ENCODE measurements around the gene CD164L2.

The CD164L2 gene

DNA sequence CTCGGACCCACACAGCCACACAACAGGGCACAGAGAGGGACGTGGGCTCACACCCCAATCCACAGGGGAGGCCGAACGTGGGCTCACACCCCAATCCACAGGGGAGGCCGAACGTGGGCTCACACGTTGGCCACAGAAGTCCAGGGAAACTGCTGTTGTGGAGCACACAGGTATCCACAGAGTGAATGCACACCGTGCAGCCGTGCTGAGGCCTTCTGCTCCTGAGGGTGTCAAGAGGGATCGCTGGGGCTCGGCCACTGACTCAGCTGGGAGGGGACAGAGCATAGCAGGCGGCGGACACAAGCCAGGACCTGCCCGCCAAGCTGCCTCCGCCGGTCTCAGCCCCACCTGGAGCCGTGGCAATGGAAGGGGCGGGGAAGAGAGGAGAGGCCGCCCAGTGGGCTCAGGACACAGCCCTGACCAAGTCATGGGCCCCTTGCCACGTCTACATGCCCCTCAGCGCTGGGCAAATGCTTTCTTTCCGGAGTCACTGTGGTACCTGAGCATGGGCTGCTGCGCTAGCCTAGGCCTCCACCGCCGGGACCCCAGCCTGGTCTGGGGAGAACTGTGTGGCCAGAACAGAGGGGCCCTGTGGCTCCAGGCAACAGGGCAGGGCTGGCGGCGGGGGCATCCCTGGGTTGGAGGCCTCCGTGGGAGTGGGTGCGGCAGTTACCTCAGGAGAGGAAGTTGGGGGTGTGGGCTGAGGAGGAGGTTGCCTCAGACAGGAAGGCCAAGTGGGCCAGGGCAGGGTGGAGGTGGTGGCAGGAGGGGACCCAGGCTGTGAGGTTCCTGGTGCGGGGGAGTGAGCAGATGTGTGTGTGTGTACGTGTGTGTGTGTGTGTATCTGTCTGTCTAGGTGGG, 40.1 kb downstream of the CD164L2 start:
- DNase-seq = no peak

DNA sequence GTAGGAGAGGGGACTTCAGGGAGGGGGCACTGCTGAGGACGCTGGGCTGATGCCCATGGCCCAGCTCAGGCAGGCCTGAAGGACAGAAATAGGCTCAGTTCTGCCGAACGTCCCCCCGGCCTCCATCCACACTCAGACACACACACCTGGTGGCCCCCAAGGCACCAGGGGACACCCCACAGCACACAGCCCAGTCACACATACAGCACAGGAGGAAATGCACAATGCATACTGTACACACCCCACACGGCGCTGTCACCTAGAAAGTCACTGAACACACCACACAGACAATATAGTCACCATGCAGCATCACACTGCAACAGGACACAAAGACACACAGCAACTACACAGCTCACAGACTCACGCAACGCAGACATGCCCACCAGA, 40.7 kb downstream of the CD164L2 start:
- no peak for DNase-seq

- DNase-seq = no peak
Measured at GRCh38 chr1:27341525-27342252, 41.4 kb downstream of the CD164L2 start, which contains the start of gene SYTL1. Gene SYTL1, plus strand, starts transcription at chr1:27342022. Its CDS starts 3,313 bp downstream, at chr1:27345335.

- no peak for DNase-seq
Measured at GRCh38 chr1:27339213-27339612, 43.9 kb downstream of the CD164L2 start.

- DNase-seq = no peak
Measured at GRCh38 chr1:27338751-27339150, 44.4 kb downstream of the CD164L2 start.

- DNase-seq = no peak
Measured at GRCh38 chr1:27336756-27337155, 46.4 kb downstream of the CD164L2 start.

DNA sequence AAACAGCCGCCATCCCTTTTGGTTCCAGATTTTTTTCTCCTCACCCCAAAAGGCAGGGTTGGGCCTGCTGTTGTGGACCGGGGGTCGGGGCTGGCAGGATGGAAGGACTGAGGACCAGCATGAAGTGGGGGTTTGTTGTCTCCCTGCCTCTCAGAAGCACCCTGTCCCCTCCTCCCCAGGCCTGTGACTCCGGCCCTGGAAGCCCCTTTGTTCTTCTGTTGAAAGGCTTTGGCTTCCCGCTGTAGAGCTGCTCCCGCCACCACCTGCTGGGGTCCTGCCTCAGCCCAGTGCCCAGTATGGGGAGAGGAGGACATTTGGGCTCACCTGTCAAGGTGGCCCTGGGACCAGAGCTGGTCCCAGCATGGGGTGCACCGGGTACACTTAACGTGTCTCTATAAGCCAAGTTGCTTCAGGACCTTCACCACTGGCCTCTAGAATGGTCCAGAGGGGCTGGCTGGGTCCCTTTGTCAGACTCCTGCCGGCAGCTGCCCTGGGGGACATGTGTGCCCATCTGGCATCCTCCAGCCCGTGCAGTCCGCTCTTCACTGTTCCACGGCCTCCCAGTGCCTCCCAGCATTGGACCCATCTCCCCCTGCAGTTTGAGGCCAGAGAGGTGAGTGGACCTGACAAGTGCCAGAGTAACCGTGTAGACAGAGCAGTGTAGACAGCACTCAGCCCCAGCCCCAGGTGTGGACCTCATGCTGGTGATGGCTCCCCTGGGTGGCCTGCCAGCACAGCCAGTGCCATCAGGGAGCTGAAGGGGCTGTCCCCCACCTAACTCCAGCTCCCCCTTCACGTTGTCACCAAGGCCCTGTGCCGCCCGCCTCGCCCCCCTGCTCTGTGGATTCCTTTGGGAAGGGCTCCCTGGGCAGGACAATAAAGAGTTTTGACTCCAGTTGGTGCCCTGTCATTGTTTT, 47.4 kb downstream of the CD164L2 start:
- DNase-seq = no peak

- no peak for DNase-seq
Measured at GRCh38 chr1:27333717-27334279, 49.3 kb downstream of the CD164L2 start.

- no peak for DNase-seq
Measured at GRCh38 chr1:27332536-27333281, 50.4 kb downstream of the CD164L2 start.

- no peak for DNase-seq
Measured at GRCh38 chr1:27331922-27332321, 51.2 kb downstream of the CD164L2 start.

- no peak for DNase-seq
Measured at GRCh38 chr1:27331426-27331825, 51.7 kb downstream of the CD164L2 start.

DNA sequence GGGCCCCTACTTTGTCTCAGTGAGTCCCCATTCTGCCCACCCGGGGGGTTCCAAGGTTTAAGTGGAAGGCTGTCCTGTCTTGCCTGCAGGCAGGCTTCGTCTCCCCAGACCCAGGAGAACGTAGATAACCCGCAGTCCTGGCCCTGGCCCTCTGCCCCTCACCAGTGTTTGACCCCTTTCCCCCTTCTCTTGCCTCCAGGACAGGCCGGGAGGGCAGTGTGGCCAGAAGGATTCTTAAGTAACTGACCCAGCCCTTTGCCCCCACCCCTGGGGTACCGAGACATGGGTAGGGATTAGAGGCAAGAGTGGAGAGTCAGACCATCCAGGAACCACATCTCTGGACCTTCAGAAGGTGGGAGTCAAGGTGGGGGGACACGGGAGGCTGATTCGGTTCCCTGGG, 52.3 kb downstream of the CD164L2 start:
- DNase-seq = no peak

Data from GOT3 (cell line).